Urinary bladder (tissue), 4 donors: ENCODE results near the gene MED29. TPM values are rescaled to one million over a fixed set of nuclear protein-coding genes. Genes with fewer than 3 reads are reported as not detected.
"Not testable (repeated sequence)": the region's sequence is repeated elsewhere in the genome, so short reads cannot be mapped to it uniquely, and the experiment has no call there.

Experiments used
- DNase-seq: peaks from one replicate; pipeline ENCODE4 v3.0.0-alpha.2; 2015; ENCODE audit errors: extremely low spot score
- H3K27ac ChIP-seq: one replicate; pipeline ENCODE4 v1.5.1; 2013; ENCODE audit warnings: low read depth, mild to moderate bottlenecking, moderate library complexity
- H3K36me3 ChIP-seq: one replicate; pipeline ENCODE4 v1.6.1; 2013; ENCODE audit warnings: mild to moderate bottlenecking, moderate library complexity; ENCODE audit not compliant: insufficient read depth
- H3K4me1 ChIP-seq: one replicate; pipeline ENCODE4 v1.6.1; 2013; ENCODE audit warnings: mild to moderate bottlenecking, moderate library complexity; ENCODE audit not compliant: insufficient read depth
- H3K4me3 ChIP-seq: one replicate; pipeline ENCODE4 v1.5.1; 2013; ENCODE audit warnings: low read depth, low read length
- WGBS: extraction: QIAGEN DNeasy Blood & Tissue Kit; methylation state at CpG from one replicate; pipeline ENCODE4 v1.1.7; 2013; 5-methylcytosine and 5-hydroxymethylcytosine counted together
- polyA plus RNA-seq: library from polyadenylated mRNA; stranded (reverse); fragments of 200-250 nt; gene quantifications from one replicate; pipeline ENCODE4 v1.2.3, GENCODE V29; 2013
- total RNA-seq: library from RNA; depleted of rRNA; stranded (reverse); fragments of >200 nt; gene quantifications from one replicate; pipeline ENCODE4 v1.2.3, GENCODE V29; 2014
- donor health status: healthy with polysubstance abuse.
- donor health status: healthy.

MED29 gene
- total and polyA plus RNA-seq, 2 donors, result 14.8 to 50.0 TPM

DNA sequence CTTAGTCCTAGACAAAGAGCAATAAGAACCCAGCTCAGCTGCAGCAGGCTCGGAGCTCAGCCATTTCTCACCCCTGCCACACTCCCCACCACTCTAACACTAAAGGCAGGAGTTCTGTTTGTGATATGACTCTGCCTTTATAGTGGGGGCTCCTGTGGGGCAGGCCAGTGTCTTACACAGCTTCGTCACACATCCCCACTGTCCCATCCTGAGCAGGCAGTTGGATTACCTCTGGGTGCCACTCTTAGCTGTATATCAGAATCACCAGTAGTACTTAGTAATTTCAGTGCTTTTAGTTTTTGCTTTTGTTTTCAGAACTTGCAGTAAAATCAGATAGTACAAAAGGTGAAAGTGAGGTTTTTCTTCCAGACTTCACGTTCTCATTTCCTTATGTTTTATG is 32.2 kb upstream of the MED29 start:
- H3K27ac ChIP-seq, result no peak overlapping the region
- no peak for DNase-seq
- H3K36me3 ChIP-seq, result peaks cover 4% of the 10 kb centered on the region
- WGBS, result 91% methylated on average over 3 of the region's 3 CpGs
- H3K4me1 ChIP-seq, result no peaks in the 10 kb centered on the region
- no peak overlapping the region for H3K4me3 ChIP-seq

- H3K36me3 ChIP-seq, result peaks cover 4% of the 10 kb centered on the region
- no peak for DNase-seq
- WGBS, result 97% methylated on average over 1 of the region's 1 CpG
- no peak overlapping the region for H3K27ac ChIP-seq
- H3K4me3 ChIP-seq, result no peak overlapping the region
- H3K4me1 ChIP-seq, result no peaks in the 10 kb centered on the region
Measured at GRCh38 chr19:39360599-39360998, 30.6 kb upstream of the MED29 start.

- H3K4me1 ChIP-seq, result no peaks in the 10 kb centered on the region
- WGBS, result 59% methylated on average over 6 of the region's 6 CpGs
- no peak for DNase-seq
- H3K4me3 ChIP-seq, result no peak overlapping the region
- H3K27ac ChIP-seq, result no peak overlapping the region
- H3K36me3 ChIP-seq, result no peaks in the 10 kb centered on the region
Measured at GRCh38 chr19:39362682-39363657, 28.2 kb upstream of the MED29 start.

DNA sequence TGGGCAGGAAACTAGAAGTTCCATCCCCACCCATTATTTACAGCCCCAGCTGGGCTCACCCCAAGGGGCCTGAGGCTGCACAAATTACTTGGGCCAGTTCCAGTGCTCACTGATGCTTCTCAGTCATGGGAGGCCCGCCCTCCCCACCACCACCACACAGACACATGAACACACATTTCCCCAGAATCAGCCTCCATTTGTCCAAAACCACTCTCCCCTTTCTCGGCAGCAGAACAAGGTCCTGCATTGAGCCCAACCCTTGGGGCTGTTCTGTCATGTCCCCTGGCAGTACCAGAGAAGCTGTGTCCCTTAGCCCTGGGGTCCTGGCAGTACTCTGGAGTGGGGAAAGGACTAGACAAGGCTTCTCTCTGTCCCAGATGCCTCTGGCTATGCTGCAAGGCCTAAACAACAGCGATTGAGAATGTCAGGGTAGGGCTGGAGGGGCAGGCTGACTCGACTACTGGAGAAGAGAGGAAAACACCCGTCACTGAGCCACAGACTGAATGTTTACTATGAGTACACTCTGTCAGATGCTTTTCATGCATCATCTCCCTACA is 27.2 kb upstream of the MED29 start:
- no peaks in the 10 kb centered on the region for H3K4me1 ChIP-seq
- no peak overlapping the region for H3K4me3 ChIP-seq
- no peaks in the 10 kb centered on the region for H3K36me3 ChIP-seq
- 63% methylated on average over 5 of the region's 5 CpGs for WGBS
- no peak overlapping the region for H3K27ac ChIP-seq
- DNase-seq, result no peak

DNA sequence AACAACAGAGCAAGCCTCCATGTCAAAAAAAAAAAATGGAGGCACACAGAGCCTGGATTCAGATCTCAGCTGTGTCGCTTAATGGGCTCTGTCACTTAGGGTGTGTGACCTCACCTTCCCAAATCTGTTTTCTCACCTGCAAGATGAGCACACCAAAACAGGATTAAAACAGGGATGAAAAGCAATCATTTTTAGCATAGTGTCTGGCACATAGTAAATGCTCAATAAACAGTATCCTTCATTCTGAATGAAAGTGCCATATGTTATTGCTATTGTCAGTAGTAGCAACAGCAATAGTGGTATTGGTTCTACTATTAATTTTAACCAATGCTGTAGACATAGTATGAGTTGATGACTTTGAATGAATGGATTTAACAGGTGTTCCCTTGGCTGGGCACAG is 25.6 kb upstream of the MED29 start:
- WGBS, result 100% methylated on average over 1 of the region's 1 CpG
- Histone ChIP-seq H3K4me3 (no peak overlapping the region), H3K36me3 (no peaks in the 10 kb centered on the region), H3K4me1 (no peaks in the 10 kb centered on the region), H3K27ac (no peak overlapping the region)
- no peak for DNase-seq

DNA sequence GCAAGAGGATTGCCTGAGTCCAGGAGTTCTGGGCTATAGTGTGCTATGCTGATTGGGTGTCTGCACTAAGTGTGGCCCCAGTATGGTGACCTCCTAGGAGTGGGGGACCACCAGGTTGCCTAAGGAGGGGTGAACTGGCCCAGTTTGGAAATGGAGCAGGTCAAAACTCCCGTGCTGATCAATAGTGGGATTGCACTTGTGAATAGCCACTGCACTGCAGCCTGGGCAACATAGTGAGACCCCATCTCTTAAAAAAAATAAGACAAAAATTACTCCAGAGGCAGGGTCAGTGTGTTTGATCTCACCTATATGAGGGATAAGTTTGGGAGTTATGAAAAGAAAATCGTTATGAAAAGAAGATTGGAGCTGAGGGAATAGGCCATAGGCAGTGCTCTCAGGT is 22.0 kb upstream of the MED29 start:
- H3K4me3 ChIP-seq, result no peak overlapping the region
- H3K36me3 ChIP-seq, result no peaks in the 10 kb centered on the region
- no peaks in the 10 kb centered on the region for H3K4me1 ChIP-seq
- no peak overlapping the region for H3K27ac ChIP-seq
- WGBS, result 85% methylated on average over 2 of the region's 2 CpGs
- no peak for DNase-seq

DNA sequence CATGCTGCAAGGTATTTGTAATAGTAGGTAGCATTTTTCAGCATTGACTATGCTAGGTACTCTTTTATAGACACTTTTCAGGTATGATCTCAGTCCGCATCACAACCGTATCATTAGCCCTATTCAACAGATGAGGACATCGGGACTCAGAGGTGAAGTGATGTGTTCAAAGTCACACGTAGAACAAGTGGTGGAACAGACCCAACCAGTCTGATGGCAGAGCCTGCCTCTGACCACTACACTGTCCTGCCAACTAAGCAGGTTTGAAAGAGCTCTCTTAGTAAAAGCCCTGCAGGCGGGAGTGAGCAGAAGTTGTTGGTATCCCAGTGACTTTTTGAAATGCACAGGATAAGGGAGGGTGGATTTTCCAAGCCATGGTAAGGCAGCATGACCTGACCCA is 20.4 kb upstream of the MED29 start:
- no peak for DNase-seq
- WGBS, result 92% methylated on average over 5 of the region's 5 CpGs
- Histone ChIP-seq H3K4me3 (no peak overlapping the region), H3K4me1 (no peaks in the 10 kb centered on the region), H3K36me3 (no peaks in the 10 kb centered on the region), H3K27ac (no peak overlapping the region)

GRCh38 chr19:39372047-39372802 is 19.0 kb upstream of the MED29 start:
- H3K4me1 ChIP-seq, result no peaks in the 10 kb centered on the region
- H3K27ac ChIP-seq, result peak overlapping the region; percentile 88
- no peak overlapping the region for H3K4me3 ChIP-seq
- H3K36me3 ChIP-seq, result no peaks in the 10 kb centered on the region
- WGBS, result 25% methylated on average over 8 of the region's 8 CpGs
- DNase-seq, result peak; percentile 31

- Histone ChIP-seq H3K4me1 (no peaks in the 10 kb centered on the region), H3K36me3 (peaks cover 4% of the 10 kb centered on the region), H3K27ac (peak overlapping the region; percentile 88), H3K4me3 (no peak overlapping the region)
- WGBS, result 31% methylated on average over 2 of the region's 2 CpGs
- DNase-seq, result no peak
Measured at GRCh38 chr19:39372941-39373340, 18.2 kb upstream of the MED29 start.

GRCh38 chr19:39375929-39376328 is 15.2 kb upstream of the MED29 start:
- H3K4me3 ChIP-seq, result no peak overlapping the region
- no peak for DNase-seq
- H3K36me3 ChIP-seq, result peaks cover 7% of the 10 kb centered on the region
- no peaks in the 10 kb centered on the region for H3K4me1 ChIP-seq
- H3K27ac ChIP-seq, result no peak overlapping the region

GRCh38 chr19:39377373-39378362 is 13.5 kb upstream of the MED29 start:
- Histone ChIP-seq H3K27ac (no peak overlapping the region), H3K4me1 (no peaks in the 10 kb centered on the region), H3K36me3 (peaks cover 7% of the 10 kb centered on the region), H3K4me3 (no peak overlapping the region)
- WGBS, result 89% methylated on average over 18 of the region's 18 CpGs
- DNase-seq, result no peak

DNA sequence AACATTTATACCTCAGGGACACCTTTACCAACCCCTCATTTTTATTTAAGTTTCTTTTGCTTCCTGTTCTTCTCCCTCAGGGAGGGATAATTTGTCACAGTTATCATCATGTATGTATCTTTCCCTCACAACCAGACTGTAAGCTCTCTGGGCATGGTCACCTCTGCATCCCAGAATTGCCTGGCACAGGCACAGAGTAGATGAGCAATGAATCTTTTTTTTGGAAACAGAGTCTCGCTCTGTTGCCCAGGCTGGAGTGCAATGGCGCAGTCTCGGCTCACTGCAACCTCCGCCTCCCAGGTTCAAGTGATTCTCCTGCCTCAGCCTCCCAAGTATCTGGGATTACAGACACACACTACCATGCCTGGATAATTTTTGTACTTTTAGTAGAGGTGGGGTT is 11.8 kb upstream of the MED29 start:
- WGBS, result 85% methylated on average over 4 of the region's 4 CpGs
- not testable (repeated sequence) for H3K27ac ChIP-seq, H3K4me1 ChIP-seq, H3K4me3 ChIP-seq, H3K36me3 ChIP-seq, DNase-seq

GRCh38 chr19:39379865-39380396 is 11.2 kb upstream of the MED29 start:
- Histone ChIP-seq H3K4me1 (no peaks in the 10 kb centered on the region), H3K4me3 (no peak overlapping the region), H3K27ac (no peak overlapping the region), H3K36me3 (peaks cover 7% of the 10 kb centered on the region)
- no peak for DNase-seq
- 76% methylated on average over 14 of the region's 14 CpGs for WGBS
